ENCODE measurements around the gene SLC22A3.
"Not testable (repeated sequence)": the region's sequence is repeated elsewhere in the genome, so short reads cannot be mapped to it uniquely, and the experiment has no call there.

SLC22A3 gene

GRCh38 chr6:160336200-160336599 lies 12.0 kb upstream of the SLC22A3 start:
- no peak for DNase-seq

DNA sequence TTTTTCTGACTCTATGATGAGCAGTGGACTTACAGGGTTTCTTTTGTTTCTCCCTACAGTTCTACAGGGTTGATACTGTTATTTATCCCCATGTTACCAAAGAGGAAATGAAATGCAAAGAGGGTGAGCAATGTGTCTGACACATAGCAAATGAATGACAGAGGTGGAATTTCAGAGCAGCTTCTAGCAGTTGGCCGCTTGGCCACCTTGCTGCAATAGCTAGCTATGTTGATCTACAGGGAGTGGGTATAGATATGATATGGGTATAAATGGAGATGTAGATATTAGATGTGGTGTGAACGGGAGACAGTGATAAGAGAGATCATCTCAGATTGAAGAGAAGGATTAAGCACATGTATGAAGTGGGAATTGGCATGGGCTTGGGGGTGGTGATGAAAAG lies 10.9 kb upstream of the SLC22A3 start:
- peak; percentile 44 for DNase-seq

GRCh38 chr6:160337991-160338390 lies 10.2 kb upstream of the SLC22A3 start:
- DNase-seq: no peak

DNA sequence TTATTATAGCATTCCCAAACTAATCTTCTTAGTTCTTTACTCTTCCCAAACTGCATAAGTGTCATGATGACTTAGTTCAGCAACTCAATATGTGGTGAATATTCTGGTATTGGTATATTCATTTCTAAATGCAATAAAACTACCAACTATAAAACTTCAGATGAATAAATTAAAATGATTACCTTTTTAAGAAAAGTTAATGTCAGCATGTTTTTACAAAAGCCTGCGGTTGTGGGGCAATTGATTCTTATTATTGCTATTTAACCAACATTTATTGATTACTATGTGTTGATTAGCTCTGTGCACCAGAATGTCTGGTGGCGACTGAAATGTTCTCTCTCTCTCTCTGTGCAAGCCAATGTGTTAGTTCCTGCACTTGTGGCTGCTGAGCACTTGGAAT lies 5.0 kb upstream of the SLC22A3 start:
- no peak for DNase-seq

DNA sequence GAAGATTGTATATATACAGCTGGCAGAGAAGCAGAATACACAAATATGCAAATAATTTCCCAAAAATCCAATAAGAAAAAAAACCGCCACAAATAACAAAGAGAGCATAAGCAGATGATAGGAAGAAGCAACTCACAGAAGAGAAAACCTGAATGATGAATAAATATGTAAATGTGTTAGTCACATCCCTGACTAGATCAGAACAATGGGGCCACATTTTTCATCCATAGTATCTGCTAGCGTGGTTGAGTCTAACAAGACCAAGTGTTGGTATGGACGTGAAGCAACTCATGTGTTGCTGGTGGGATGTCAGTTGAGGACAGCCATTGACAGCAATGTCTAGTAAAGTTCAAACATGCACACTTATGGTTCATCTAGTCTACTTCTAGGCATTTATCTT lies 3.9 kb upstream of the SLC22A3 start:
- no peak for DNase-seq

DNA sequence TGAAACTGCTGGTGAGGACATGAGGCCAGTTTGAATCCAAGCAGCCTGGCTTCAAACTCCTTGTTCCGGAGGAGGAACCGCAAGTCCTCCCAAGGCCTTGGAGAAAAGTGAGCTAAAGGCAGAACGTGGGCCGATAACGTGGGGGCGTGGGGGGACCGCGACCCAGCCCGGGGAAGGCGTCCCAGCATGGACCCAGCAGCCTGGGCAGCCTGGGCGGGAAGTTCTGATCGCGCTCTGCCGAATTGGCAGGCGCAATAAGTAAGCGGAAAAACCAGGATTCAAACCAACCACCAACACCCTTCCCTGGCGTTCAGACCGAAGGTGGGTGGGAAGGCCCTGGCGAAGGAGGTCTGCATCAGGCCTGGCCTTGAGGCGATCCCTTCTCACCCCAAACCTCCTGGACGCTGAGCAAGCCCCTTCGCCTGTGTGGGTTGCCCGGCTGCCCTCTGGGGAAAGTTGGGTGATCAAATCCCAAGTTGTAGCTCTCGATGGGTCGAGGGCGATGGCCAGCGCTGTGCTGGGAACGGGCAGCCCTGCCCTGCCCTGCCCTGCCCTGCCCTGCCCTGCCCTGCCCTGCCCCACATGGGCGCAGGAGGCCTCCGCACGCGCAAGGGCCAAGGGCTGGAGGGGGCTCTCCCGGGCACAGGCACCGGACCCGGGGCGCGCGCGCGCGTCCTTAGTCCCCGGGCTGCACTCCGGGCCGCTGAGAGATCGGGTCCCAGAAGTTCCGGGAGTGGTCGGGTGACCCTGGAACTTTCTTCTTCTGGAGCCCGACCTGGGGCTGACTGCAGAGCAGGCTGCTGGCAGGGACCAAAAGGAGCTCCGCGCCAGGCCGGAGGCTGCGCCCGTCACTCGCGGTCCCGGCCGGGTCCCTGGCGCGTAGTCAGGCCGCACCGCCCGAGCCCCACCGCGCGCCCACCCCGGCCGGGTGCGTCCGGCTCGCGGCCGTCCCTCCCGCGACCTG lies 637 bp upstream of the SLC22A3 start:
- DNase-seq: no peak

DNA sequence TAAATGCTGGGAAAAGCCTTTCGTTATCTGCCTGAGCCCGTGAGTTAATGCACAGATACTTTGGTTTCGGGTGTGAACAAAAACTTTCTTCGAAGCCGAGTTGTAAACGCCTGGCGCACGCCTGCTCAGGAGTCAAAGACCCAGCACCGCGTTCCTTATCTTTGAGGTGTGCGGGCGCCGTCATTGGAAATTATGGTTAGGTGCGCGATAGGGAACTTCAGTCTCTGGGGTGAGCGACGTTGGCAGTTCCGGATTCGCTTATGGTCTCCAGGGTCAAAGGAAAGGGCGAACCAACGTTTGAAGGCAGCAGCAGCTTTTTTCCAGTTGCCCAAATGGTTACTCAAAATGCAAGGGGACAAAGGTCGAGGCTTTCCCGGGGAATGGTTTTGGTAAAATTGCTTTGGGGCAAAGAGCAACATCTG lies 853 bp downstream of the SLC22A3 start:
- peak; percentile 1 for DNase-seq

- no peak for DNase-seq
Measured at GRCh38 chr6:160349814-160350350, 1.7 kb downstream of the SLC22A3 start.

- DNase-seq: no peak
Measured at GRCh38 chr6:160353950-160354496, 5.8 kb downstream of the SLC22A3 start.

DNA sequence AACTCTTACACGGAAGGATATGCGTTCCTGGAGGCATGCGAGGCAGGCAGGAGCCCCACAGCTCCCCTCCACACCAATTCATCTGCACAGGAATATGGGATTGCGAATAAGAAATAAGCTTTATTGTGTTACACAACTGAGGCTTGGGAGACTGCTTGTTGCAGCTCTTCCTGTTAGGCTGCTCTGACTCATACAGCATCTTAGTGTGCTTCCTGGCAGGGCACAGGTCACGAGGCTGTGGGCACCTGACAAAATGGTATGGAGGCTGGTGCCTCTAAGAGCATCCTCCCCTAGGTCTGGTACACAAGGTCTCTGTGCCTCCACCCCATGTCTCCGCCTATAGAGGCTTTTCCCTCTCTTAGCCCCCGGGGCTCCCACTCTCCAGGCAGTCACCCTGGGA lies 6.8 kb downstream of the SLC22A3 start:
- peak; percentile 5 for DNase-seq

GRCh38 chr6:160356074-160356744 lies 8.0 kb downstream of the SLC22A3 start:
- DNase-seq: no peak

DNA sequence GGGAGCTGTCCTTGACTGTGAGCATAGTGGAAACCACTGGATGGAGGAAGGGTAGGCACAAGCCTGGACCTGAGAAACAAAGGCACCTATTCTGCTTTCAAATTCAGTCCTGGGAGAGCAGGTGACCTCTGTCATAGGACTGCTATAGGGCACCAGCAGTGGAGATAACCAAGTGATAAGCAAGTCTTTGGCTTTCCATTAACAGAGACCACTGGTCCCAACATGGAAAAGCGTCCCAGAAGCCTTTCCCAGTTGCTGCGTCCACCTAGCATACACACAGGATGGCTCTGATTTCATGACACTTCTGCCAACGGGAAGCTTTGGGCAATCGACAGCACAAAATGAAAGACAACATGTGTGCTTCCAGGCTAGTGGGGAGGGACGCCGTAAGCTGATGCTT lies 8.9 kb downstream of the SLC22A3 start:
- DNase-seq: no peak

DNA sequence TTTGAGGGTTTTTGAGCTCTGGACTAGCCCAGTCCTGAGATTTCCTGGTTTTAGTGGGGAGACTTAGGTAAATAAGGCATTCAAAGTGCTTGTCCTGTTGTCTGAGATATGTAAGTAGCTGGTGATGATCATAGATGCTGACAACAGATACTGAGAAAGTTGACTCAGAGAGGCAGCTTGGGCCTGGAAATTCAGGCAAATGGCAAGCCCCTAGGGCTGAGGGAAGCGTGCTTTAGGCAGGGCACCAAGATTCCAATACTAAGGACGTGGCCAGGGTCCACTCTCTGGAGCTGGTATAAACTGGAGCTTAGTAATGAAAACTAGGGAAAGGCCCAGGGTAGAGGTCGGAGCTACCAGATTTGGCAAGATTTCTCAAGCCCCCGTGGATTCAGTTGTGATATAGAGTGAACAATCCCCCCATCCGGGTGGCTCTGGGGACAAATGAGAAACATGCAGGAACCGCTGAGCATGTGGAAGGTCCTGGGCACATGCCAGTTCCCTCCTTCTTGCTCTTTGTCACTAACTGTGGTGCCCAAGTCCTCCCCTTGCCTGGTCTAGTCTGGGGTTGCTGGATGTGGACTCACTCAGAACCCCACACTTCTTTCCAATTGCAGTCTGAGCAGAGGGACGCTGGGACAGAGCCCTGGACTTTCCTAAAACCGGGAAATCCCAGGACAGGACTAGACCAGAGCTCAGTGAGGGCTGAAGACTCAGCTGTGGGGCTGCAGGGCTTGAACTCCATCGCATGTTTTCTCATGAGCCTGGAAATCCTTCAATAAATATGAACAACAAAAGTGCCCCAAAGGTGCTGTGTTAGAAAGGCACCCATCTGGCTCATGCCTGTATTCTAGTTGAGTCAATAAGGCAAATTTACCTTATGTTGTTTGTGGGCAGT lies 10.3 kb downstream of the SLC22A3 start:
- no peak for DNase-seq

DNA sequence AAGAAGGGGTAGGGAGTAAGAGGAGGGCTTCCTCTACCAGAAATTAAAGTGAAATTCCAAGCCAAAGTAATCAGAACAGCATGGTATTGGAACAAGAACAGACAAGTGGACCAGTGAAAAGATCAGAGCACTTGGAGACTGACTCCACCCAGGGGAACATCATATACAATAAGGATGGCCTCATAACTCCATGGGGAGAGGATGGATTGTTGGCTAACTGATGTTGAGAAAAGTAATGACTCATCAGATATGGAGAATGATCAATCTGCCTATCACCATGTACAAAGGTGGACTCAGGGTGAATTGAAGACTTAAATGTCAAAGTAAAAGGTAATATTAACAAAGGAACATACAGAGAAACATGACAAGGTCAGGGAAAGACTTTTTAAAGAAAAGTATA lies 12.8 kb downstream of the SLC22A3 start:
- DNase-seq: no peak

- no peak for DNase-seq
Measured at GRCh38 chr6:160362556-160362955, 14.4 kb downstream of the SLC22A3 start.

- DNase-seq: no peak
Measured at GRCh38 chr6:160363016-160363996, 15.1 kb downstream of the SLC22A3 start.

GRCh38 chr6:160365117-160365516 lies 16.9 kb downstream of the SLC22A3 start:
- no peak for DNase-seq

GRCh38 chr6:160367798-160368547 lies 19.8 kb downstream of the SLC22A3 start:
- no peak for DNase-seq

DNA sequence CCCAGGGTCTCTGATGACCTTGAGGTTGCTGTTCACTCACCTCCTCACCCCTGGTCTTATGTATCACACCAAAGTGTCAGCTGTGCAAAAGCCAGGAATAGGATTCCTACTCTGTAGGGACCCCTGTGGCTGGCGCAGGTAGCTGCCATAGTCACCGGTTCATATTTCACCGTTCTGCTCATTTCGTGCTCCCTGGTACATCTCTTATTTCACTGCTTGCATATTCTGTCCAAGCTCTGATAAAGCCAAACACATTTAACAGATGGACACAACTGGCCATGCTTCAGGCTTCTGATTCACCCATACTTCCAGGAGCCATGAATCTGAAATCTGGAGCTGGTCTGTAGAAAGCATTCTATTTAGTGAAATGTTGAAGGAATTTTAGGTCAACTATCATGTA lies 20.5 kb downstream of the SLC22A3 start:
- no peak for DNase-seq

GRCh38 chr6:160373601-160374000 lies 25.4 kb downstream of the SLC22A3 start:
- DNase-seq: not testable (repeated sequence)
